HepG2 (cell line): Measurements from ENCODE around the gene TSEN54. TPM values are rescaled to one million over a fixed set of nuclear protein-coding genes. Genes with fewer than 3 reads are reported as not detected.

Experiments used
- BCL6 ChIP-seq: IDR thresholded peaks from 2 replicates; pipeline ENCODE4 v1.6.1; 2016; ENCODE audit warnings: missing genetic modification reagents, missing compliant biosample characterization
- EP300 ChIP-seq, 3 experiments: sonication (generic) in 1 of 3; formaldehyde crosslinking in 1 of 3; IDR thresholded peaks; 2 replicates each; pipeline versions ENCODE4 v1.5.1 to v1.6.1; 2011 to 2020; ENCODE audit warnings: low read depth in 2 of 3, low read length in 2 of 3, borderline replicate concordance in 1 of 3, improper control_type of control experiment in 1 of 3, mild to moderate bottlenecking in 1 of 3, missing genetic modification reagents in 1 of 3, moderate library complexity in 1 of 3
- ETV6 ChIP-seq: sonication (generic); formaldehyde crosslinking; conservative IDR thresholded peaks from 2 replicates; pipeline ENCODE4 v1.4.0; 2020; ENCODE audit warnings: missing genetic modification reagents
- GLI4 ChIP-seq: sonication (generic); formaldehyde crosslinking; IDR thresholded peaks from 2 replicates; pipeline ENCODE4 v1.5.1; 2020; ENCODE audit warnings: missing genetic modification reagents, mild to moderate bottlenecking, moderate library complexity, borderline replicate concordance
- HDAC1 ChIP-seq: sonication (generic); formaldehyde crosslinking; IDR thresholded peaks from 2 replicates; pipeline ENCODE4 v1.5.1; 2020; ENCODE audit warnings: mild to moderate bottlenecking, missing genetic modification reagents
- HINFP ChIP-seq: sonication (generic); formaldehyde crosslinking; IDR thresholded peaks from 2 replicates; pipeline ENCODE4 v1.4.0; 2020; ENCODE audit warnings: low read depth, mild to moderate bottlenecking, missing genetic modification reagents
- ZC3H13 ChIP-seq: sonication (generic); formaldehyde crosslinking; IDR thresholded peaks from 2 replicates; pipeline ENCODE4 v1.8.1; 2023; ENCODE audit warnings: mild to moderate bottlenecking, missing genetic modification reagents, moderate library complexity
- ZNF136 ChIP-seq: sonication (generic); formaldehyde crosslinking; IDR thresholded peaks from 2 replicates; pipeline ENCODE4 v1.8.1; 2022; ENCODE audit warnings: low read depth, mild to moderate bottlenecking, moderate library complexity, missing genetic modification reagents
- ZNF17 ChIP-seq: sonication (generic); formaldehyde crosslinking; IDR thresholded peaks from 2 replicates; pipeline ENCODE4 v1.5.0; 2020; ENCODE audit warnings: mild to moderate bottlenecking, missing genetic modification reagents
- ZNF33B ChIP-seq: sonication (generic); formaldehyde crosslinking; IDR thresholded peaks from 2 replicates; pipeline ENCODE4 v1.5.1; 2020; ENCODE audit warnings: mild to moderate bottlenecking, missing genetic modification reagents
- ZNF660 ChIP-seq: sonication (generic); formaldehyde crosslinking; IDR thresholded peaks from 2 replicates; pipeline ENCODE4 v1.5.1; 2020; ENCODE audit warnings: mild to moderate bottlenecking, low read depth, missing genetic modification reagents, borderline replicate concordance
- ZNF678 ChIP-seq: sonication (generic); formaldehyde crosslinking; IDR thresholded peaks from 2 replicates; pipeline ENCODE4 v1.4.0; 2020; ENCODE audit warnings: mild to moderate bottlenecking, missing genetic modification reagents
- ZNF780A ChIP-seq: sonication (generic); formaldehyde crosslinking; IDR thresholded peaks from 2 replicates; pipeline ENCODE4 v1.8.0; 2022; ENCODE audit warnings: mild to moderate bottlenecking, missing genetic modification reagents, moderate library complexity
- polyA plus RNA-seq, 8 experiments: library from polyadenylated mRNA; depleted of rRNA in 3 of 8; stranded (reverse) in 7 of 8; unstranded in 1 of 8; fragments of >200 nt; fragmentation: Illumina TruSeq in 4 of 8; extraction: Trizol in 4 of 8; gene quantifications; 2 replicates each; pipeline versions ENCODE4 v1.2.1 to v1.2.3, GENCODE V29; 2011 to 2016; ENCODE audit warnings: low read depth in 4 of 8, missing spikeins in 1 of 8, mixed read lengths in 1 of 8; ENCODE audit not compliant: insufficient read depth in 1 of 8
- total RNA-seq, 5 experiments: library from RNA; depleted of rRNA; stranded (reverse); fragments of >200 nt; fragmentation: Illumina TruSeq; extraction: Trizol; gene quantifications; 2 replicates each; pipeline ENCODE4 v1.2.3, GENCODE V29; 2016; ENCODE audit warnings: low read depth in 1 of 5
- TF ChIP-seq, protein P1 (sequence below): sonication (generic); formaldehyde crosslinking; IDR thresholded peaks from 2 replicates; pipeline ENCODE4 v1.4.0; 2020; ENCODE audit warnings: missing genetic modification reagents
- TF ChIP-seq, protein P2 (sequence below): sonication (generic); formaldehyde crosslinking; IDR thresholded peaks from 2 replicates; pipeline ENCODE4 v1.5.0; 2020; ENCODE audit warnings: mild to moderate bottlenecking, missing genetic modification reagents
- TF ChIP-seq, protein P3 (sequence below): sonication (generic); formaldehyde crosslinking; IDR thresholded peaks from 2 replicates; pipeline ENCODE4 v1.4.0; 2020; ENCODE audit warnings: missing genetic modification reagents
- TF ChIP-seq, protein P4 (sequence below), 2 experiments: fragments of 450-650 bp in 1 of 2; sonication (generic) in 1 of 2; formaldehyde crosslinking; IDR thresholded peaks; 2 replicates each; pipeline versions ENCODE4 v1.5.0 to v1.8.0; 2020 to 2022; ENCODE audit warnings: mild to moderate bottlenecking in 1 of 2, missing genetic modification reagents in 1 of 2

TSEN54 gene
- total and polyA plus RNA-seq, 2 of the 13 experiments (the other 11 are each of a cell fraction or from before 2014, with no cell fraction given): 62.9 to 63.3 TPM

- TF ChIP-seq ETV6 (CRISPR knock-in tag): no peak
- TF ChIP-seq, protein P1, sequence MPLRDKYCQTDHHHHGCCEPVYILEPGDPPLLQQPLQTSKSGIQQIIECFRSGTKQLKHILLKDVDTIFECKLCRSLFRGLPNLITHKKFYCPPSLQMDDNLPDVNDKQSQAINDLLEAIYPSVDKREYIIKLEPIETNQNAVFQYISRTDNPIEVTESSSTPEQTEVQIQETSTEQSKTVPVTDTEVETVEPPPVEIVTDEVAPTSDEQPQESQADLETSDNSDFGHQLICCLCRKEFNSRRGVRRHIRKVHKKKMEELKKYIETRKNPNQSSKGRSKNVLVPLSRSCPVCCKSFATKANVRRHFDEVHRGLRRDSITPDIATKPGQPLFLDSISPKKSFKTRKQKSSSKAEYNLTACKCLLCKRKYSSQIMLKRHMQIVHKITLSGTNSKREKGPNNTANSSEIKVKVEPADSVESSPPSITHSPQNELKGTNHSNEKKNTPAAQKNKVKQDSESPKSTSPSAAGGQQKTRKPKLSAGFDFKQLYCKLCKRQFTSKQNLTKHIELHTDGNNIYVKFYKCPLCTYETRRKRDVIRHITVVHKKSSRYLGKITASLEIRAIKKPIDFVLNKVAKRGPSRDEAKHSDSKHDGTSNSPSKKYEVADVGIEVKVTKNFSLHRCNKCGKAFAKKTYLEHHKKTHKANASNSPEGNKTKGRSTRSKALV (CRISPR knock-in tag): 0 out of 2 replicates have a peak, but pooled peaks have one; percentile 29
- TF ChIP-seq, protein P2, sequence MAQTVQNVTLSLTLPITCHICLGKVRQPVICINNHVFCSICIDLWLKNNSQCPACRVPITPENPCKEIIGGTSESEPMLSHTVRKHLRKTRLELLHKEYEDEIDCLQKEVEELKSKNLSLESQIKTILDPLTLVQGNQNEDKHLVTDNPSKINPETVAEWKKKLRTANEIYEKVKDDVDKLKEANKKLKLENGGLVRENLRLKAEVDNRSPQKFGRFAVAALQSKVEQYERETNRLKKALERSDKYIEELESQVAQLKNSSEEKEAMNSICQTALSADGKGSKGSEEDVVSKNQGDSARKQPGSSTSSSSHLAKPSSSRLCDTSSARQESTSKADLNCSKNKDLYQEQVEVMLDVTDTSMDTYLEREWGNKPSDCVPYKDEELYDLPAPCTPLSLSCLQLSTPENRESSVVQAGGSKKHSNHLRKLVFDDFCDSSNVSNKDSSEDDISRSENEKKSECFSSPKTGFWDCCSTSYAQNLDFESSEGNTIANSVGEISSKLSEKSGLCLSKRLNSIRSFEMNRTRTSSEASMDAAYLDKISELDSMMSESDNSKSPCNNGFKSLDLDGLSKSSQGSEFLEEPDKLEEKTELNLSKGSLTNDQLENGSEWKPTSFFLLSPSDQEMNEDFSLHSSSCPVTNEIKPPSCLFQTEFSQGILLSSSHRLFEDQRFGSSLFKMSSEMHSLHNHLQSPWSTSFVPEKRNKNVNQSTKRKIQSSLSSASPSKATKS (CRISPR knock-in tag): no peak
- TF ChIP-seq ZNF660 (CRISPR knock-in tag): 0 out of 2 replicates have a peak, but pooled peaks have one; percentile 54
- TF ChIP-seq ZNF136: peak; percentile 72; the same call in 1 of the 2 replicates
- peak; percentile 59; the same call in 1 of the 2 replicates for TF ChIP-seq ZNF33B (CRISPR knock-in tag)
- peak; percentile 84 for TF ChIP-seq HDAC1 (CRISPR knock-in tag)
- TF ChIP-seq, protein P3, sequence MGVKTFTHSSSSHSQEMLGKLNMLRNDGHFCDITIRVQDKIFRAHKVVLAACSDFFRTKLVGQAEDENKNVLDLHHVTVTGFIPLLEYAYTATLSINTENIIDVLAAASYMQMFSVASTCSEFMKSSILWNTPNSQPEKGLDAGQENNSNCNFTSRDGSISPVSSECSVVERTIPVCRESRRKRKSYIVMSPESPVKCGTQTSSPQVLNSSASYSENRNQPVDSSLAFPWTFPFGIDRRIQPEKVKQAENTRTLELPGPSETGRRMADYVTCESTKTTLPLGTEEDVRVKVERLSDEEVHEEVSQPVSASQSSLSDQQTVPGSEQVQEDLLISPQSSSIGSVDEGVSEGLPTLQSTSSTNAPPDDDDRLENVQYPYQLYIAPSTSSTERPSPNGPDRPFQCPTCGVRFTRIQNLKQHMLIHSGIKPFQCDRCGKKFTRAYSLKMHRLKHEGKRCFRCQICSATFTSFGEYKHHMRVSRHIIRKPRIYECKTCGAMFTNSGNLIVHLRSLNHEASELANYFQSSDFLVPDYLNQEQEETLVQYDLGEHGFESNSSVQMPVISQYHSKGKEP (CRISPR knock-in tag): no peak
- TF ChIP-seq ZC3H13: no peak
- TF ChIP-seq HINFP (CRISPR knock-in tag): peak; percentile 78; the same call in 1 of the 2 replicates
- TF ChIP-seq ZNF678 (CRISPR knock-in tag): no peak
- TF ChIP-seq GLI4 (CRISPR knock-in tag): peak; percentile 73
- TF ChIP-seq ZNF780A (CRISPR knock-in tag): no peak
- TF ChIP-seq BCL6 (CRISPR knock-in tag): peak; percentile 68; the same call in 1 of the 2 replicates
- TF ChIP-seq, protein P4, sequence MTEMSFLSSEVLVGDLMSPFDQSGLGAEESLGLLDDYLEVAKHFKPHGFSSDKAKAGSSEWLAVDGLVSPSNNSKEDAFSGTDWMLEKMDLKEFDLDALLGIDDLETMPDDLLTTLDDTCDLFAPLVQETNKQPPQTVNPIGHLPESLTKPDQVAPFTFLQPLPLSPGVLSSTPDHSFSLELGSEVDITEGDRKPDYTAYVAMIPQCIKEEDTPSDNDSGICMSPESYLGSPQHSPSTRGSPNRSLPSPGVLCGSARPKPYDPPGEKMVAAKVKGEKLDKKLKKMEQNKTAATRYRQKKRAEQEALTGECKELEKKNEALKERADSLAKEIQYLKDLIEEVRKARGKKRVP (CRISPR knock-in tag; IDR thresholded peaks at IDR 0.05): no peak
- 0 out of 2 replicates have a peak, but pooled peaks have one; percentile 57 for TF ChIP-seq ZNF17 (CRISPR knock-in tag)
- peak in 1 of 2 experiments; percentile 43; a peak in 2 of 4 replicates for TF ChIP-seq EP300 (IDR thresholded peaks at IDR 0.05; ENCODE audit: low read depth in 2 of 2, low read length in 2 of 2)
- TF ChIP-seq EP300 (CRISPR knock-in tag; IDR thresholded peaks at IDR 0.05; ENCODE audit: borderline replicate concordance): no peak; the same call in 1 of the 2 replicates
Measured at GRCh38 chr17:75549246-75550138, 33.2 kb downstream of the TSEN54 start (continued).
